ENCODE data around the gene GEMIN4. TPM values are rescaled to one million over a fixed set of nuclear protein-coding genes. Genes with fewer than 3 reads are reported as not detected.

GEMIN4 gene
- total and polyA plus RNA-seq, 2 donors from 2014 or later = 4.6 to 14.8 TPM

DNA sequence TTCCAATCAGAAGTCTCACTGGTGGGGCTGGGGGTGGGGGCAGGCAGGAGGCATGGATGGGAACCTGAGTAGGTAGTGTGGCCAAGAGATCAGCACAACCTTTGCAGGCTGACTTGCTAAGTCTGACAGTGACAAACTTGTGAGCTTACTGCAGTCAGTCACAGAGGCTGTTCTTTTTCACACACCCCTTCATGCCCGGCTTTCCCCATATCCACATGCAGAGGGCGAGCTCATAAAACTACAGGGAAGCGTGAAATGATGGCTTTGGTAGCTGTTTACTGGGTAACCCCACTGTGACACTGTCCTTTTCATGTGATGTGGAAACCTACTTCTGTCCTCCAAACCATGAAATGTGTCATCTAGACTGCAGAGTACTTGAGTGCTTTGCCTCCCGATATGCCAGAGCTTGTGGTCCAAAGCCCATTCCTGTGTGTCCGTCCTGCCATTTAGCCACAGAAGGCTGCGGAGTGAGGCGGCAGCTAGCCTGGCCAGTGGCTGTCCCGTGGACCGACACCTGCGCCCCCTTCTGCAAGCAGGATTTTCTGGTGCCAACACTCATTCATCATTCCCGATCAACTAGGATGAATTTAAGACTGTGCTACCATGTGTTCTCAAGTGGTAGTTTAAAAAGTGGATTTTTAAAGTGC, 9.8 kb downstream of the GEMIN4 start:
- Histone ChIP-seq H3K36me3 (ENCODE audit: control insufficient read depth in 2 of 3, insufficient read depth in 3 of 3, low read length in 3 of 3) (peaks cover 2 to 33% (median 18%) of the 10 kb centered on the region in 3 donors), H3K9me3 (ENCODE audit: control insufficient read depth in 2 of 3, insufficient read depth in 1 of 3, low read length in 3 of 3) (no peaks in the 10 kb centered on the region), H3K27me3 (ENCODE audit: control insufficient read depth, insufficient read depth, low read length) (no peaks in the 10 kb centered on the region), H3K4me3 (ENCODE audit: low read length in 3 of 3) (no peak overlapping the region), H3K9ac (ENCODE audit: low read length in 3 of 3) (no peak overlapping the region), H3K4me1 (ENCODE audit: control insufficient read depth in 2 of 3, insufficient read depth in 2 of 3, low read depth in 1 of 3, low read length in 3 of 3) (no peaks in the 10 kb centered on the region), H3K27ac (ENCODE audit: low read depth in 2 of 2, low read length in 2 of 2) (no peak overlapping the region)
- TF ChIP-seq, protein P1, sequence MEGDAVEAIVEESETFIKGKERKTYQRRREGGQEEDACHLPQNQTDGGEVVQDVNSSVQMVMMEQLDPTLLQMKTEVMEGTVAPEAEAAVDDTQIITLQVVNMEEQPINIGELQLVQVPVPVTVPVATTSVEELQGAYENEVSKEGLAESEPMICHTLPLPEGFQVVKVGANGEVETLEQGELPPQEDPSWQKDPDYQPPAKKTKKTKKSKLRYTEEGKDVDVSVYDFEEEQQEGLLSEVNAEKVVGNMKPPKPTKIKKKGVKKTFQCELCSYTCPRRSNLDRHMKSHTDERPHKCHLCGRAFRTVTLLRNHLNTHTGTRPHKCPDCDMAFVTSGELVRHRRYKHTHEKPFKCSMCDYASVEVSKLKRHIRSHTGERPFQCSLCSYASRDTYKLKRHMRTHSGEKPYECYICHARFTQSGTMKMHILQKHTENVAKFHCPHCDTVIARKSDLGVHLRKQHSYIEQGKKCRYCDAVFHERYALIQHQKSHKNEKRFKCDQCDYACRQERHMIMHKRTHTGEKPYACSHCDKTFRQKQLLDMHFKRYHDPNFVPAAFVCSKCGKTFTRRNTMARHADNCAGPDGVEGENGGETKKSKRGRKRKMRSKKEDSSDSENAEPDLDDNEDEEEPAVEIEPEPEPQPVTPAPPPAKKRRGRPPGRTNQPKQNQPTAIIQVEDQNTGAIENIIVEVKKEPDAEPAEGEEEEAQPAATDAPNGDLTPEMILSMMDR (IDR thresholded peaks at IDR 0.05; ENCODE audit: borderline replicate concordance, extremely low read depth, insufficient read depth) = no peak
- intact Hi-C loops (cut with DNase I) = no loop called here
- DNase-seq (no peak), FAIRE-seq (no peak)

DNA sequence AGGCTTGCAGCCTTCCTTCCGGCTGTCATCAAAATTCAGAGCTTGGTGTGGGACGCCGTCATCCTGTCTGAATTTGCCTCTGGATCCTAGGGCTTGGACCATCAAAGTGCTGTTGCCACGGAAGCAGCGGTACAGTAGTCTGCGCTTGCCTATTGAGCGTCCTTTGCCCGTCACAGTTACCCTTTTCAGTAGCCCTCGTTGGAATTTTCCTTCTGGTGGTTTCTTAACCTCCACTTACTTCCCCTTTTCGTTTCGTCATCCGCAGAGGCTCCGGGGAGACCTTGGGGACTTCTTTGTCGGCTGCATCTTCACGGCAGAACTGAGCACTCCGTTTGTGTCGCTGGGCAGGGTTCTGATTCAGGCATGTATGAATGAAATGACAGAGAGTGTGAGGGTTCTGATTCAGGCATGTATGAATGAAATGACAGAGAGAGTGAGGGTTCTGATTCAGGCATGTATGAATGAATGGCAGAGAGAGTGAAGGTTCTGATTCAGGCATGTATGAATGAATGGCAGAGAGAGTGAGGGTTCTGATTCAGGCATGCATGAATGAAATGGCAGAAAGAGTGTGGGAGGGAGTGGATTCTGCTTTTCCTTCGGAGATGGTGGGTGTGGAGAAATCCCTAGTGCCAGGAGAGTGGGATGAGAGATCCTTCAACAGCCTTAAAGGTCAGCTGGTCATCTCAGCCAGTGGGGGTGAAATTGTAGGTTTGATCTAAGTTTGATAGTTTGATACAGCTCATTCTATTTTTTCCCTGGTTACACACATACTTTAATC, 11.6 kb downstream of the GEMIN4 start:
- H3K4me1 ChIP-seq (ENCODE audit: control insufficient read depth in 2 of 3, insufficient read depth in 2 of 3, low read depth in 1 of 3, low read length in 3 of 3) = no peaks in the 10 kb centered on the region
- FAIRE-seq (no peak), DNase-seq (peak in 1 of 5 donors; percentile 59)
- TF ChIP-seq, protein P1 (IDR thresholded peaks at IDR 0.05; ENCODE audit: borderline replicate concordance, extremely low read depth, insufficient read depth) = no peak
- H3K27me3 ChIP-seq (ENCODE audit: control insufficient read depth, insufficient read depth, low read length) = no peaks in the 10 kb centered on the region
- no peak overlapping the region for H3K27ac ChIP-seq (ENCODE audit: low read depth in 2 of 2, low read length in 2 of 2)
- no peaks in the 10 kb centered on the region for H3K9me3 ChIP-seq (ENCODE audit: control insufficient read depth in 2 of 3, insufficient read depth in 1 of 3, low read length in 3 of 3)
- H3K4me3 ChIP-seq (ENCODE audit: low read length in 3 of 3) = no peak overlapping the region
- peaks cover 2 to 21% (median 8%) of the 10 kb centered on the region in 3 donors for H3K36me3 ChIP-seq (ENCODE audit: control insufficient read depth in 2 of 3, insufficient read depth in 3 of 3, low read length in 3 of 3)
- intact Hi-C loops (cut with DNase I) = no loop called here
- no peak overlapping the region for H3K9ac ChIP-seq (ENCODE audit: low read length in 3 of 3)

DNA sequence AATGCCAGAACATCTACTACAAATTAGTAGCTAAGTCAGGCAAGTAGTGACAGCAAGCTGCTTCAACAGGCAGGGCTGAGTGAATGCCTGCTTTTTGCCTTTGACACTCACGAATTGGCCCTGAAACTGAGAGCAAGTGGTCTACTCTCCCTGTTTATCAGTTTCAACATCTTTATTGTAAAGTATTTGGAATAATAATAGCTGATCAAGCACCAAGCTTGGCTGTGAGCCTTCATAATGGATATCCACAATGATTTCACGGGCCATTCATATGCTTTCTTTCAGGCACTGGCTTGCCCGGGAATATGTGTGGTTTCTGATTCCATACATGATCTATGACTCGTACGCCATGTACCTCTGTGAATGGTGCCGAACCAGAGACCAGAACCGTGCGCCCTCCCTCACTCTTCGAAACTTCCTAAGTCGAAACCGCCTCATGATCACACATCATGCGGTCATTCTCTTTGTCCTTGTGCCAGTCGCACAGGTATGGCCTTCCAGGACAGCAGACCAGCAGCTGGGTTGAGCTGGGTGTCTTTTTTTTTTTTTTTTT, 14.4 kb downstream of the GEMIN4 start:
- Histone ChIP-seq H3K4me1 (ENCODE audit: control insufficient read depth in 2 of 3, insufficient read depth in 2 of 3, low read depth in 1 of 3, low read length in 3 of 3) (peaks cover 0 to 6% (median 0%) of the 10 kb centered on the region in 3 donors), H3K27ac (ENCODE audit: low read depth in 2 of 2, low read length in 2 of 2) (no peak overlapping the region), H3K9ac (ENCODE audit: low read length in 3 of 3) (no peak overlapping the region), H3K27me3 (ENCODE audit: control insufficient read depth, insufficient read depth, low read length) (no peaks in the 10 kb centered on the region), H3K4me3 (ENCODE audit: low read length in 3 of 3) (no peak overlapping the region), H3K9me3 (ENCODE audit: control insufficient read depth in 2 of 3, insufficient read depth in 1 of 3, low read length in 3 of 3) (no peaks in the 10 kb centered on the region), H3K36me3 (ENCODE audit: control insufficient read depth in 2 of 3, insufficient read depth in 3 of 3, low read length in 3 of 3) (peaks cover 0 to 8% (median 2%) of the 10 kb centered on the region in 3 donors)
- FAIRE-seq = no peak
- intact Hi-C loops (cut with DNase I) = no loop called here
- TF ChIP-seq, protein P1 (IDR thresholded peaks at IDR 0.05; ENCODE audit: borderline replicate concordance, extremely low read depth, insufficient read depth) = no peak
- no peak for DNase-seq

Data from kidney (tissue), 14 donors.